ENCODE results near the gene SSC5D.
"Not testable (repeated sequence)": the region's sequence is repeated elsewhere in the genome, so short reads cannot be mapped to it uniquely, and the experiment has no call there.

Gene SSC5D

DNA sequence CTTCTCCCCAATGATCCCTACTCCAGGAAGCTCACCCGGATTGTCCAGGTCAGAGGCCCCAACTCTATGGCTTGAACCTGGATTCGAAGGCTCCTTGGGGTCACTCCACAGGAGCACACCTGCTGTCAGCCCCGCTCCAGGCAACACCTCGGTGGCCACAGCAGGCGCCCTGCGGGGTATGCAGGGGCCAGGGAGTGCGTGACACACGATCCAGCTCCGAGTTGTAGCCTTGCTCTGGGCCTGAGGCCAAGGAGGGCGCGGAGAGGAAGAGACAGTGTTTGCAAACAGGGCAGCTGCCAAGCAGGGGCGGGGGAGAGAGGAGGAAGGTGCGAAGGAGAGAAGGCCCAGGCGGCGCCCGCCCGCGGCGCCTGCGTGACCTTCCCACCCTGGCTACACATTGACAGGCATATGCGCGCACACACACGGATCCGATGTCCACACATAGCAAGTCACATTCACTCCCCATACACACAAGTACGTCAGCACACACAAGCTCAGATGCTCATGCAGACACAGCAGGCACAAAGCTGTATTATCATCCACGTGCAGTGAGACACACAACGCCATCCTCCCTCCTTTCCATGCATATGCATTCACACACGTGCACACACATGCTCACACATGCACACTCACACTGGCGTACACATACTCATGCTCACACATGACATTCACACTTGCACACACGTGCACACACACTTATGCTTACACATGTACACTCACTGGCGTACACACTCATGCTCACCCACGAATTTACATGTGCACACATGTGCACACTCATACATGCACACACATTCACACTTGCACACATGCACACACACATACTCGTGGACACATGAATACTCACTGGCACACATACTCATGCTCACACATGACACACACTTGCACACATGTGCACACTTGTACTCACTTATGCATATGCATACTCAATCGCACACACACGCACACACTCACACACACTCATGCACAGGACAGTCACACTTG lies 38.3 kb downstream of the SSC5D start:
- Mint-ChIP-seq H3K4me1 (no peaks in the 10 kb centered on the region), H3K36me3 (no peaks in the 10 kb centered on the region), H3K9me3 (no peaks in the 10 kb centered on the region), H3K27ac (no peak overlapping the region), H3K27me3 (no peaks in the 10 kb centered on the region), H3K4me3 (no peak overlapping the region)

DNA sequence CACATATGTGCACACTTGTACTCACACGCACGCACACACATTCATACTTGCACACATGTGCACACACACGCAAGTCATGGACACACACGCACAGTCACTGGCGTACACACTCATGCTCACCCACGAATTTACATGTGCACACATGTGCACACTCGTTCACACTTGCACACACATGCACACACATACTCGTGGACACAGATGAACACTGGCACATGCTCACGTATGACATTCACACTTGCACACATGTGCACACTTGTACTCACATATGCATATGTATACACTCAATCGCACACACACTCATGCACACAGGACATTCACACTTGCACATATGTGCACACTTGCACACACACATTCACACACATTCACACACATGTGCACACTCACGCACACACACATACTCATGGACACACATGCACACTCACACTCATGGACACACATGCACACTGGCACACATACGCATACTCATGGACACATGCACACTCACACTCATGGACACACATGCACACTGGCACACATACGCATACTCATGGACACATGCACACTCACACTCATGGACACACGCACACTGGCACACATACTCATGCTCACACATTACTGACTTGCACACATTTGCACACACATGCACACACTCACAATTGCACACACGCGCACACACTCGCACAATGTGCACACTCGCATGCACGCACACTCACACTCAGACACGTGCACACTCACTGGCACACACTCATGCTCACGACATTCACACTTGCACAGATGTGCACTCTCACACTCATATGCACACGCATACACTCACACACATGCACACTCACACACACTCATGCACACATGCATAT lies 39.2 kb downstream of the SSC5D start:
- Mint-ChIP-seq H3K9me3 (no peaks in the 10 kb centered on the region), H3K27me3 (no peaks in the 10 kb centered on the region), H3K4me3 (no peak overlapping the region), H3K27ac (no peak overlapping the region), H3K4me1 (no peaks in the 10 kb centered on the region), H3K36me3 (no peaks in the 10 kb centered on the region)

DNA sequence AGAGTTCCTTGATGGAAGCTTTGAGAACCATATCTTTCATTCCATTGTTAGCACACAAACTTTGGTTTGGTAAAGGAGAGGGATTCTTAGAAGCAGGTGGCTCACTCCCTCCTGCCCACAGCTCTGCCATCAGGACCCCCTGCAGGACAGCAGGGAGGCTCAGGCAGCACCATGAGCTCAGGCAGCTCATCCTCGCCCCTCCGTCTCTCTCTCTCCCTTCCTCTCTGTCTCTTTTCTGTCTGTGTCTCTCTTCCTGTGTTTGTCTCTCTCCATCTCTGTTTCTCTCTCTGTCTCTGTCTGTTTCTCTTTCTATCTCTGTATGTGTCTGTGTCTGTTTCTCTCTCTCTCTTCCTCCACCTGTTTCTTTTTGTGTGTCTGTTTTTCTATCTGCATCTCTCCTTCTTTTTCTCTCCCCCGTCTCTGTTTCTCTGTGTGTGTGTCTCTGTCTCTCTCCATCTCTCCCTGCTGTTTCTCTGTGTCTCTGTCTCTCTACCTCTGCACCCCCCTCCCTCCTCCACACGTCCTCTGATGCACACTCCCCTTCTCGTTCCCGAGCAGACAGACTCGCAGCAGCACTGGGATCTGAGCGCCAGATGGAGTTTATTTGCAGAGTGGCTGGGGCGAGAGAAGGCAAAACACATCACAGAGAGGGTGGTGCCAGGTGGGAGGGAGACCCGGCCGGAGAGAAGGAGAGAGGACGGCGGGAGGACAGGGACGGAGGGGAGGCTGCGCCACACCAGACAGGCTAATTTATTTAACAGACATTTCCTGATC lies 40.0 kb downstream of the SSC5D start:
- Mint-ChIP-seq H3K4me1 (no peaks in the 10 kb centered on the region), H3K27ac (no peak overlapping the region), H3K4me3 (no peak overlapping the region), H3K9me3 (no peaks in the 10 kb centered on the region), H3K36me3 (no peaks in the 10 kb centered on the region), H3K27me3 (no peaks in the 10 kb centered on the region)

DNA sequence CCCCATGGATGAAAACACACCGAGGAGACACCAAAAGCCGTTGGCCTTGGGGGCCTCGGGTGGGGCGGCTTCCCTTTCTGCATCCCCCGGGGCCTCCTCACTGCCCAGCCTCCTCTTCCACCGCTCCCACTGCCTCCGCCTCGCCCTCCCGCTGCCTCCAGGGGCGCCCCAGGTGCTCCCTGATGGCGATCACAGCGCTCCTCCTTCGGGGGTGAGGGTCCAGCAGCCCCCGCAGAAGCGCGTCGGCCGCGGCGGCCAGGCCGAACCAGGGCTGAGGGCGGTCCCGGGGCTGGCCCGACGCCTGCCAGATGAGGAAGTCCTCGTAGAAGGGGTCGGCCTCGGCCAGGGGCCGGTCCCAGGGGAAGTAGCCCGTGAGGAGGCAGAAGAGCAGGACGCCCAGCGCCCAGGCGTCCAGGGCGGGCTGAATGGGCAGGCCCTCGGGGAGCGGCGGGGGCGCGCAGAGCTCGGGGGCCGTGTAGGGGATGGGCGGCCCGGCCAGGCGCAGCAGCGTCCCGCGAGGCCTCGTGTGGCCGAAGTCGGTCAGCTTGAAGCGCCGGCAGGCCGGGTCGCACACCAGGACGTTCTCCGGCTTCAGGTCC lies 41.5 kb downstream of the SSC5D start:
- no peaks in the 10 kb centered on the region for H3K36me3 Mint-ChIP-seq
- no peak overlapping the region for H3K4me3 Mint-ChIP-seq
- H3K27me3 Mint-ChIP-seq: no peaks in the 10 kb centered on the region

DNA sequence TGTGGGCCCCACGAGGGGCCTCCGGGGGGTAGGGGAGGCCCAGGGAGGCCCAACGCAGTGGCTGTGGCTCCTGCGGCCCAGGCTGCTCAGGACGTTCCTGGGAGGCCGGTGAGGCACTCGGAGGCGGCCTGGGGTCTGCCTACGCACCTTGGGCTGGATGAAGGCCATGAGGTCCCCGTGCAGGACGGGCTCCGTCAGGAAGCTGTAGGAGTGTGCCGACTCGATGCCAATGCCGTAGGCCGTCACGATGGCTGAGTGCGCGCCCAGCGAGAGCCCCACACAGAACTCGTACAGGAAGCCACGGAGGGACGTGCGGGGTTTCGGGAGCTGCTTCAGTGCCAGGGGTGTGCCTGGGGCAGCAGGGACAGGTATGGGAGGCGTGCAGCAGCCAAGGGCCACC lies 42.8 kb downstream of the SSC5D start:
- Mint-ChIP-seq H3K4me1 (no peaks in the 10 kb centered on the region), H3K27me3 (no peaks in the 10 kb centered on the region), H3K4me3 (no peak overlapping the region), H3K27ac (no peak overlapping the region), H3K36me3 (no peaks in the 10 kb centered on the region), H3K9me3 (no peaks in the 10 kb centered on the region)

More for the DNA sequence above, 41.5 kb downstream of the SSC5D start:
- Mint-ChIP-seq H3K9me3 (no peaks in the 10 kb centered on the region), H3K27ac (no peak overlapping the region), H3K4me1 (no peaks in the 10 kb centered on the region)

DNA sequence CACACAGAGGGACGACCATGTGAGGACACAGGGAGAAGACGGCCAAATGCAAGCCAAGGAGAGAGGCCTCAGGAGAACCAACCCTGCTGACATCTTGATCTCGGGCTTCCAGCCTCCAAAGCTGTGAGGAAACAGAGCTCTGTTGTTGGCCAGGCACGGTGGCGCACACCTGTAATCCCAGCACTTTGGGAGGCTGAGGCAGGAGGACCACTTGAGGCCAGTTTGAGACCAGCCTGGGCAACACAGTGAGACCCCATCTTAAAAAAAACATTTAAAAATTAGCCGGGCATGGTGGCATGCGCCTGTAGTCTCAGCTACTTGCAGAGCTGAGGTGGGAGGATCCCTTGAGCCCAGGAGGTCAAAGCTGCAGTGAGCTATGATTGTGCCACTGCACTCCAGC lies 46.0 kb downstream of the SSC5D start:
- not testable (repeated sequence) for H3K4me1 Mint-ChIP-seq, H3K27ac Mint-ChIP-seq, H3K36me3 Mint-ChIP-seq, H3K9me3 Mint-ChIP-seq, H3K4me3 Mint-ChIP-seq, H3K27me3 Mint-ChIP-seq

DNA sequence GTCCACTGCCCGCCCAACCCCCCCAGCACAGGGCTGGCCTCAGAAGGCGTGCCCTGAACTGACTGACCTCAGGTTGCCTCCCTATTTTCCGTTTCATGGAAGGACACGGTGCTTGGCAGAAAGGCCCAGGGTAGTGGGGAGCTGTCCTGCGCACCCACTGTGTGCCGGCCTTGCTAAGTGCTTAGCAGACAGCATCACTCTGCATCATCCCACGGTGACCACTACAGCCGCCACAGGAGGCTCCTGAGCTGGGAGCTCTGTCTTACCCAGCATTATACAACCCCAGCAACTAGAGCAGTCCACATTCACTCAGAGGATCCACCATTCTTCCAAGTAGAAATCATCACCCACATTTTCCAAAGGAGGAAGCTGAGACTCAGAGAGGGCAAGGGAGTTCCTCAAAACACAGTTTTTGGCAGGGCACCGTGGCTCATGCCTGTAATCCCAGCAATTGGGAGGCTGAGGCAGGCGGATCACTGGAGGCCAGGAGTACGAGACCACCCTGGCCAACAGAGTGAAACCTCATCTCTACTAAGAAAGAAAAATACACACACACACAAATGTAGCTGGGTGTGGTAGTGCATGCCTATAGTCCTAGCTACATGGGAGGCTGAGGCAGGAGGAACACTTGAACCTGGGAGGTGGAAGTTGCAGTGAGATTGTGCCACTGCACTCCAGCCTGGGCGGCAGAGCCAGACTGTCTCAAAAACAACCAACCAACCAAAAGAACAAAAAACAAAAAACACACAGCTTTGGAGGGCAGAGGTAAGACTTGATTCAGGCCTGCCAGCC lies 47.1 kb downstream of the SSC5D start:
- no peaks in the 10 kb centered on the region for H3K9me3 Mint-ChIP-seq
- no peaks in the 10 kb centered on the region for H3K4me1 Mint-ChIP-seq
- H3K27ac Mint-ChIP-seq: no peak overlapping the region
- H3K27me3 Mint-ChIP-seq: no peaks in the 10 kb centered on the region
- H3K36me3 Mint-ChIP-seq: no peaks in the 10 kb centered on the region
- H3K4me3 Mint-ChIP-seq: no peak overlapping the region

DNA sequence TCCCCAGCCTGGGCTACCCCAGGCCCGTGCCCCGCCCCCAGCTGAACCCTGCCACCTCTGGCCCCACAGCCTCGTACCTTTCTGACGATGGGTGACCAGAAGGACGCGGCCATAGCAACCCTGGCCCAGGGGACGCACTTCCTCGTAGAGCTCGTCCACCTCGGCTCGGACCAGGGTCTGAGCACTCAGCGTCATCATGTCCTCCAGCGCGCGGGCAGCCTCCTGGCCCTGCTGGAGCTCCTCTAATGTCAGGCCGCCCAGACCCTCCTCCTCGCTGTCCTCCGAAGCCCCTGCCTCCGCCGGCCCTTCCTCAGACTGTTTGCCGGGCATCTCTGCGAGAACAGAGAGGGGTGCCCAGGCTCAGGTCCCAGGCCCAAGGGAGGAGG lies 47.7 kb downstream of the SSC5D start:
- H3K36me3 Mint-ChIP-seq: no peaks in the 10 kb centered on the region
- H3K4me1 Mint-ChIP-seq: no peaks in the 10 kb centered on the region
- H3K27me3 Mint-ChIP-seq: no peaks in the 10 kb centered on the region
- H3K9me3 Mint-ChIP-seq: no peaks in the 10 kb centered on the region
- no peak overlapping the region for H3K4me3 Mint-ChIP-seq
- H3K27ac Mint-ChIP-seq: no peak overlapping the region

DNA sequence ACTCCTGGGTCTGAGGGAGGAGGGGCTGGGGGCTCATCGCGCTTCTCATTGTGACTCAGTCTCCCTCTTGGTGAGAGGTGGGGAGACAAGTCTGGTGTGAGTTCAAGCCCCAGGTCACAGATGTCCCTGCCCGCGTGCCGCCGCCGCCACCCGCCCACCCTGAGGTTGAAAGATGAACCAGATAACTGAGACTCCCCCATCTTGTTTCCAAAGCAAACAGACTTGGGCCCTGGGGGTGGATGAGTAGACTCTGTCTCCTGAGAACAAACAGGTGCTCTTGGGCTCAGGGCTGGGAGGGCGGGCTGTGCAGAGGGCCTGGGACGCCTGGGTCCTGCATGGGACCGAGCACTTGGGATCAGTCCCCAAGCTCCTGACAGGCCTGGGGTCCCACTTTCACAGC lies 48.1 kb downstream of the SSC5D start:
- H3K9me3 Mint-ChIP-seq: no peaks in the 10 kb centered on the region
- no peaks in the 10 kb centered on the region for H3K27me3 Mint-ChIP-seq
- no peak overlapping the region for H3K27ac Mint-ChIP-seq
- no peaks in the 10 kb centered on the region for H3K4me1 Mint-ChIP-seq
- no peaks in the 10 kb centered on the region for H3K36me3 Mint-ChIP-seq
- H3K4me3 Mint-ChIP-seq: no peak overlapping the region

DNA sequence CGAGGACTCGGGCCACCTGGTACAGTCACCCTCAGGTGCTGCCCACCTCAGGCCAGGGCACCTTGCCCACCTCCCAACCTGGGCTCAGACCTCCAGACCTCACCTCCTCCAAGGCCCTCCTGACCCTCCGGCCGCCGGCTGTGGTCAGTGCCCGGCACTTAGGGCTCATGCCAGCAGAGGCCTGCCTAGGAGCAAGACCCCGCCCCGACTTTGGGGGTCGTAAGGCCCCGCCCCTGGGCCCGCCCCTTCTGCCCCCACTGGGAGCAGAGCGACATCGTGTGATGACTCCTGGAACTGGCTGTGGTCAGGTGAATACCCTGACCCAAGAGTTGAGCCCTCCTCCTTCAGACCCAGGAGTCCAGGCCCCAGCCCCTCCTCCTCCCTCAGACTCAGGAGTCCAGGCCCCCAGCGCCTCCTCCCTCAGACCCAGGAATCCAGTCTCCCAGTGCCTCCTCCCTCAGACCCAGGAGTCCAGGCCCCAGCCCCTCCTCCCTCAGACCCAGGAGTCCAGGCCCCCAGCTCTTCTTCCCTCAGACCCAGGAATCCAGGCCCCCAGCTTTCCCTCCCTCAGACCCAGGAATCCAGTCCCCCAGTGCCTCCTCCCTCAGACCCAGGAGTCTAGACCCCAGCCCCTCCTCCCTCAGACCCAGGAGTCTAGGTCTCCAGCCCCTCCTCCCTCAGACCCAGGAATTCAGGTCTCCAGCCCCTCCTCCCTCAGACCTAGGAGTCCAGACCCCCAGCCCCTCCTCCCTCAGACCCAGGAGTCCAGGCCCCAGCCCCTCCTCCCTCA lies 48.9 kb downstream of the SSC5D start, which contains the start of gene SBK2:
Gene SBK2 (minus strand): TSS at position 183 of the 790 bp plus-strand sequence. CDS start 839 bp downstream, outside the sequence.
- Mint-ChIP-seq H3K27me3 (no peaks in the 10 kb centered on the region), H3K9me3 (no peaks in the 10 kb centered on the region), H3K27ac (no peak within 1 kb of the TSS), H3K4me1 (no peaks in the 10 kb centered on the region), H3K36me3 (no peaks in the 10 kb centered on the region), H3K4me3 (no peak within 1 kb of the TSS)

DNA sequence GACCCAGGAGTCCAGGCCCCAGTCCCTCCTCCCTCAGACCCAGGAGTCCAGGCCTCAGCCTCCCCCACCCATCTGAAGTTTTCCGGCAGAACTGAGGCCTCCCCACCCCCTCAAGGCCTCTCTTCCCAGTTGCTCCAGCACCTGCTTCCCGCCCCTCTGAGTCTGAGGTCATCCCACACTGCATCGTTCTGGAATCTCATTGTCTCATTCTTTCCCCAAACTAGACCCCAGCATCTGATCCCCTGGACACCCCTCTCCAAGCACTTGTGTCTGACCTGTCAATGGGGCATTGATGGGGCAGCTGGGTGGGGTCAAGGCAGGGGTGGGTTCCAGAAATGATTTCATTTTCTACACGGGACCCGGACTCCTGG lies 49.5 kb downstream of the SSC5D start:
- Mint-ChIP-seq H3K4me1 (no peaks in the 10 kb centered on the region), H3K27me3 (no peaks in the 10 kb centered on the region), H3K27ac (no peak overlapping the region), H3K36me3 (no peaks in the 10 kb centered on the region), H3K4me3 (no peak overlapping the region), H3K9me3 (no peaks in the 10 kb centered on the region)

DNA sequence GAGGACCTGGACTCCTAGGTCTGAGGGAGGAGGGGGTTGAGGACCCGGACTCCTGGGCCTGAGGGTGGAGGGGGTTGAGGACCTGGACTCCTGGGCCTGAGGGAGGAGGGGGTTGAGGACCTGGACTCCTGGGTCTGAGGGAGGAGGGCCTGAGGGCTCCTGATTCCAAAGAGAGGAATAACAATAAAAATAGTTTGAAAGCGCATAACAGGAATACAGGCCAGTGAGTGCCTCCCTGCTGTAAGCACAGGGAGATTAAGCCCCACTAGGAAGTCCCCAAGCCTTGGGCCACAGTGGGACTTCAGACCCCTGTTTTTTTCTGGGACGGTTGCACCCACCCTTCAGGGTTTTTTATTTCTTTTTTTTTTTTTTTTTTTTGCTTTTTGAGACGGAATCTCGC lies 49.9 kb downstream of the SSC5D start:
- Mint-ChIP-seq H3K9me3 (no peaks in the 10 kb centered on the region), H3K27ac (no peak overlapping the region), H3K36me3 (no peaks in the 10 kb centered on the region), H3K4me3 (no peak overlapping the region), H3K4me1 (no peaks in the 10 kb centered on the region), H3K27me3 (no peaks in the 10 kb centered on the region)

DNA sequence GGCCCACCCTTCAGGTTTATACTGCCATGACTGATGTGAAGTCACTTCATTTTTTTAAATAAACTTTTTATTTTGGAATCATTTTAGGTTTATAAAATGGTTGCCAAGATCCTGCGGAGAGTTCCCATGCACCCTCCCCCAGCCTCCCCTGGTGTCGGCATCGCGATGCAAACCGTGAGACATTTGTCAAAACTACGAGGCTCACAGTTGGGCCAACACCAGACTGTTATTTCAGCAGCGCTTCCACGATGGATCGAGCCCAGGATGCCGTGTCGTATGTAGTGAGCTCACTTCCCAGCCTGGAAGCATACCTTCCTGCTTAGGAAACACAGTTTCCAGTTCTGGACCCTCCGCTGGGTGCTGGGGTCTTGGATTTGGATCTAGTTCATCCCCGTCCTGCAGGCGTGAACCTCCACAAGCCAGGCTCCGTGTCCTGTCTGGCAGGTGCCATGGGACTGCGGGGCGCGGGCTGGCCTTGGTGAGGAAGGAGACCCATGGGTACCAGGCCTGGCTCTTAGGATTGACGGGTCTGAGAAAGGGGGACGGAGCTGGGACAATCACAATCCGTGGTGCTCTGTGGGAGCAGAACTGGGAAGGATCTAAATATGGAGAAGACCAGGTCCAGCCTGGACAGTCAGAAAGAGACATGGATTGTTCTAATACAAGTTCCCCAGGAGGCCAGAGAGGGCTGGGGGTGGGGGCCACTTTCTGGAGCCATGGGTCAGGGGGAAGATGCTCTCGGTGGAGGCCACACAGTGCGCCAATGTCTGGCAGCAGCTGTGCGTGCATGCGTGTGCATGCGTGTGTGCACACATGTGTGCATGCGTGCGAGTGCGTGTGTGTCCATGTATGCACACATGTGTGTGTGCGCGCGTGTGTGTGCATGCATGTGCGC lies 51.1 kb downstream of the SSC5D start:
- no peaks in the 10 kb centered on the region for H3K9me3 Mint-ChIP-seq
- H3K4me3 Mint-ChIP-seq: no peak overlapping the region
- H3K36me3 Mint-ChIP-seq: no peaks in the 10 kb centered on the region
- no peak overlapping the region for H3K27ac Mint-ChIP-seq
- no peaks in the 10 kb centered on the region for H3K4me1 Mint-ChIP-seq
- no peaks in the 10 kb centered on the region for H3K27me3 Mint-ChIP-seq

Measured in activated naive CD4-positive, alpha-beta T cell treated with anti-CD3 and anti-CD28 coated beads, Interleukin-2, amount 50 U/mL, for 24 hours (primary cell).